ENCODE results near the gene CAMK2D. TPM values are rescaled to one million over a fixed set of nuclear protein-coding genes. Genes with fewer than 3 reads are reported as not detected.

The CAMK2D gene
- 198 and 218 TPM in 2 replicates for total RNA-seq

DNA sequence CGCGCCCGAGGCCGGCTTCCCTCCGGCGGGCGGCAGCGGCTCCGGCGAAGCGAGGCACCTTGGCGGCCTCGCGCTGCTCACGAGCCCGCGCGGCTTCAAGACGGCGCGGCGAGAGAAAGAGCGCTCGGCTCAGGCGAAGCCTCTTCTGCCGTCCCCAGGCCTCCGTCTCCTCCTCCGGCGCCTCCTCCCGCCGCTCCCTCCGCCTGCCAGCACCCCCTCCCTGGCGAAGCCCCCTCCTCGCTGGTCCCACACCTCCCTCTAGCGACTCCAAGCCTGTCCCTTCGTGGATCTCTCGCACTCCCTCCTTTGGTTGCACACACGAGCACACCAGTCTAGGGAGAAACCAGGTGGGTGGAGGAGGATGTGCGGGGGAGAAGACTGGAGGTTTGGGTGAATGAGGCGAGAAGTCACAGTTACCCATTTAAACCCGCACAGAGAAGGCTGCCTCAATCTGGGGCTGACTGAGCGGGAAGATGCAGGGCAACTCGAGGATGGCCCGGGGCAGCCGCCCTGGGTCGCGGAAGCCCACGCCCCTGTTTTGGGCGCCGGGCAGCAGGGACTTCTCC, at the start of gene CAMK2D:
TSS of gene CAMK2D (minus strand) at position 119 of the 566 bp plus-strand sequence. CDS start 670 bp downstream, outside the sequence.

Other genes with a start within 250 kb of the CAMK2D start
- gene ARSJ, start 217.9 kb upstream of the CAMK2D start, total RNA-seq, result 16.2 and 19.9 TPM in 2 replicates